IMR-90 (cell line): ENCODE measurements around the gene SERPINA4. TPM values are rescaled to one million over a fixed set of nuclear protein-coding genes. Genes with fewer than 3 reads are reported as not detected.

Source experiments
- ATAC-seq: fragments of 200-7000 bp; cut with Tn5 transposase; 2 replicates; pipeline ENCODE4 v1.9.1; 2020; ENCODE audit warnings: low read depth, mild to moderate bottlenecking, moderate library complexity
- BruUV-seq: library from RNA; stranded (reverse); fragments of 400-500 nt; replicated peaks from 2 replicates; lab custom pipeline; 2021; lab: Mats Ljungman, UMichigan
- CTCF ChIA-PET: fragments of 300-600 bp; formaldehyde crosslinking; extraction: SDS; loops from one replicate; lab custom pipeline; 2021; ENCODE audit warnings: antibody characterized with exemption; lab: Yijun Ruan, JAX
- POLR2A ChIA-PET: fragments of 300-600 bp; sonication (Branson Sonifier 250); formaldehyde crosslinking; loops from one replicate; lab custom pipeline; 2022; ENCODE audit warnings: antibody characterized with exemption; ENCODE audit not compliant: unreplicated experiment; lab: Charles Lee
- DNase-seq: peaks from one replicate; pipeline ENCODE4 v3.0.0; 2013
- H2AFZ ChIP-seq: replicated peaks from 2 replicates; pipeline ENCODE3; 2013; ENCODE audit warnings: low read length, mild to moderate bottlenecking; ENCODE audit not compliant: poor library complexity
- H2AK5ac ChIP-seq: 2 replicates; pipeline ENCODE4 v1.6.1; 2013; ENCODE audit warnings: low read depth, low read length, inconsistent platforms
- H2AK9ac ChIP-seq: replicated peaks from 2 replicates; pipeline ENCODE3; 2013; ENCODE audit warnings: mild to moderate bottlenecking, low read depth, low read length, moderate library complexity; ENCODE audit not compliant: poor library complexity
- H2BK120ac ChIP-seq: 2 replicates; pipeline ENCODE4 v1.6.1; 2013; ENCODE audit warnings: low read depth, low read length, inconsistent platforms
- H2BK15ac ChIP-seq: 3 replicates; pipeline ENCODE4 v1.6.1; 2013; ENCODE audit warnings: low read depth, low read length, inconsistent platforms
- H2BK20ac ChIP-seq: 2 replicates; pipeline ENCODE4 v1.6.1; 2013; ENCODE audit warnings: low read depth, mild to moderate bottlenecking, inconsistent platforms, low read length, moderate library complexity
- H2BK5ac ChIP-seq: 2 replicates; pipeline ENCODE4 v1.6.1; 2013; ENCODE audit warnings: mild to moderate bottlenecking, low read depth, low read length, inconsistent platforms; ENCODE audit not compliant: poor library complexity, severe bottlenecking
- H3K14ac ChIP-seq: replicated peaks from 2 replicates; pipeline ENCODE4 v1.6.1; 2013; ENCODE audit warnings: low read depth, low read length, inconsistent platforms
- H3K18ac ChIP-seq: 2 replicates; pipeline ENCODE4 v1.6.1; 2013; ENCODE audit warnings: low read depth, low read length, control low read depth
- H3K23ac ChIP-seq: 2 replicates; pipeline ENCODE4 v1.6.1; 2013; ENCODE audit warnings: low read depth, low read length, inconsistent platforms
- H3K27ac ChIP-seq: 2 replicates; pipeline ENCODE4 v1.5.1; 2013; ENCODE audit warnings: mild to moderate bottlenecking, control low read depth, low read length; ENCODE audit not compliant: insufficient read depth
- H3K27me3 ChIP-seq: 2 replicates; pipeline ENCODE4 v1.6.1; 2013; ENCODE audit warnings: low read length; ENCODE audit not compliant: control insufficient read depth, insufficient read depth
- H3K36me3 ChIP-seq: 2 replicates; pipeline ENCODE4 v1.6.1; 2013; ENCODE audit warnings: low read length, mixed read lengths; ENCODE audit not compliant: control insufficient read depth, insufficient read depth
- H3K4ac ChIP-seq: 2 replicates; pipeline ENCODE4 v1.6.1; 2013; ENCODE audit warnings: low read depth, low read length, inconsistent platforms
- H3K4me1 ChIP-seq: 2 replicates; pipeline ENCODE4 v1.6.1; 2013; ENCODE audit warnings: low read length, mixed read lengths; ENCODE audit not compliant: control insufficient read depth, insufficient read depth
- H3K4me2 ChIP-seq: 2 replicates; pipeline ENCODE4 v1.6.1; 2013; ENCODE audit warnings: low read depth, mild to moderate bottlenecking, control low read depth, low read length, moderate library complexity
- H3K4me3 ChIP-seq: 2 replicates; pipeline ENCODE4 v1.5.1; 2013; ENCODE audit warnings: low read depth, mild to moderate bottlenecking, control low read depth, low read length, moderate library complexity; ENCODE audit not compliant: insufficient read depth
- H3K56ac ChIP-seq: 2 replicates; pipeline ENCODE4 v1.6.1; 2013; ENCODE audit warnings: low read length, inconsistent platforms; ENCODE audit not compliant: insufficient read depth; ENCODE audit errors: extremely low read depth
- H3K79me1 ChIP-seq, 2 experiments: 2 replicates each; pipeline ENCODE4 v1.6.1; 2013; ENCODE audit warnings: low read length in 2 of 2, inconsistent platforms in 1 of 2, low read depth in 1 of 2
- H3K9ac ChIP-seq: 2 replicates; pipeline ENCODE4 v1.6.1; 2013; ENCODE audit warnings: low read depth, low read length, control low read depth
- H3K9me1 ChIP-seq: 2 replicates; pipeline ENCODE4 v1.6.1; 2013; ENCODE audit warnings: low read length, inconsistent platforms; ENCODE audit not compliant: insufficient read depth
- H3K9me3 ChIP-seq: 2 replicates; pipeline ENCODE4 v1.6.1; 2013; ENCODE audit warnings: low read length; ENCODE audit not compliant: control insufficient read depth, insufficient read depth
- H4K20me1 ChIP-seq: 2 replicates; pipeline ENCODE4 v1.6.1; 2013; ENCODE audit warnings: low read length, inconsistent platforms; ENCODE audit not compliant: insufficient read depth
- H4K5ac ChIP-seq: 2 replicates; pipeline ENCODE4 v1.6.1; 2013; ENCODE audit warnings: mild to moderate bottlenecking, low read depth, low read length, control low read depth
- H4K8ac ChIP-seq, 2 experiments: 2 replicates each; pipeline ENCODE4 v1.6.1; 2013; ENCODE audit warnings: low read depth in 2 of 2, low read length in 2 of 2, control low read depth in 1 of 2, inconsistent platforms in 1 of 2
- H4K91ac ChIP-seq: 2 replicates; pipeline ENCODE4 v1.6.1; 2013; ENCODE audit warnings: low read depth, low read length, inconsistent platforms; ENCODE audit not compliant: insufficient read depth
- CEBPB ChIP-seq: IDR thresholded peaks from 2 replicates; pipeline ENCODE4 v1.6.1; 2012; ENCODE audit warnings: low read depth, low read length, improper control_type of control experiment
- CHD1 ChIP-seq: IDR thresholded peaks from 2 replicates; pipeline ENCODE4 v1.6.1; 2012; ENCODE audit warnings: low read depth, low read length, improper control_type of control experiment
- FOS ChIP-seq: fragments of 150-350 bp; IDR thresholded peaks from 2 replicates; pipeline ENCODE4 v1.6.1; 2016; ENCODE audit warnings: low read depth, low read length
- POLR2A ChIP-seq: IDR thresholded peaks from 2 replicates; pipeline ENCODE4 v1.6.1; 2012; ENCODE audit warnings: mild to moderate bottlenecking, low read depth, low read length
- WGBS, 2 experiments: methylation state at CpG; one replicate each; pipeline versions ENCODE4 v1.1.5 to v1.1.7; 2013; ENCODE audit warnings: missing lambda C conversion rate in 2 of 2; ENCODE audit not compliant: insufficient read length in 1 of 2; ENCODE audit errors: extremely low coverage in 2 of 2; 5-methylcytosine and 5-hydroxymethylcytosine counted together
- dilution Hi-C: fragments of 300-500 bp; cut with HindIII; formaldehyde crosslinking; loops from one replicate; pipeline ENCODE4 v1.14.3; 2018; ENCODE audit warnings: low sequenced_read_pairs; ENCODE audit not compliant: unreplicated experiment
- in situ Hi-C: fragments of 300-500 bp; cut with MboI; formaldehyde crosslinking; loops from 3 replicates; pipeline ENCODE4 v1.14.3; 2019; ENCODE audit warnings: low sequenced_read_pairs, inconsistent platforms, mixed read lengths
- intact Hi-C: fragments of 100-400 bp; cut with micrococcal nuclease; formaldehyde crosslinking; loops from 2 replicates; pipeline ENCODE4 v1.10.0; 2022
- polyA plus RNA-seq, 3 experiments: library from polyadenylated mRNA; depleted of rRNA; stranded (reverse); fragments of >200 nt; gene quantifications; 2 replicates each; pipeline ENCODE4 v1.2.3, GENCODE V29; 2012; ENCODE audit warnings: low replicate concordance in 1 of 3
- total RNA-seq: library from RNA; depleted of rRNA; stranded (reverse); fragments of >200 nt; gene quantifications from 2 replicates; pipeline ENCODE4 v1.2.3, GENCODE V29; 2012
- TF ChIP-seq, protein P1 (sequence below): fragments of 150-350 bp; IDR thresholded peaks from 2 replicates; pipeline ENCODE4 v1.6.1; 2017; ENCODE audit warnings: mild to moderate bottlenecking, antibody characterized with exemption, low read length, low read depth

SERPINA4 gene
- total and polyA plus RNA-seq, 2 of the 4 experiments (the other 2 are of a cell fraction), result not detected

DNA sequence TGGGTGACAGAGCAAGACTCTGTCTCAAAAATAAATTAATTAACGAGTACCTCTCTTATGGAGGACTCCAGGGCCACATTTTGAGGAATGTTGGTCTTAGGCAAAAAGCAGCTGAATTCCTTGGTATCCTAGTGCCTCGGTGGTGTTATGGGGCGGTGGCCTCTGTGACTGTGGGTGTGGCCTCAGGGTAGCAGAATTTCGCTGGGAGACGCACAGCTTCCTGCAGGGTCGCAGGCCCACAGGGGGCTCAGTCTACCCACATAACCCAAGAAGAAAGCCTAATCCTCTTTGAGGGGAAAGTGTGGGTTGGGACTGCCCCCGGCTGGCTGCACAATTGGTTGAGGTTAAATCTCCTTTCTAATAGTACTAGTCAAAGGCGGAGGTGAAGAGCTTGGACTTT, 11.2 kb upstream of the SERPINA4 start:
- in situ Hi-C loops, result no loop called here
- no CpG with 5 or more reads among the region's 8 CpGs for WGBS, 2 experiments
- CTCF ChIA-PET, result no interaction called here

More for the DNA sequence above, 11.2 kb upstream of the SERPINA4 start:
- Histone ChIP-seq H3K27me3 (no peaks in the 10 kb centered on the region; the same call in 1 of the 2 replicates), H3K9ac (no peak overlapping the region), H3K9me1 (no peaks in the 10 kb centered on the region), H3K79me1 (no peaks in the 10 kb centered on the region), H3K56ac (no peak overlapping the region), H2BK15ac (no peak overlapping the region), H3K9me3 (0 out of 2 replicates have a peak, but pooled peaks cover 4% of the 10 kb centered on the region), H3K23ac (no peak overlapping the region), H2AK5ac (no peak overlapping the region), H2AFZ (no peak overlapping the region), H3K4me3 (no peak overlapping the region), H3K36me3 (no peaks in the 10 kb centered on the region), H2AK9ac (no peak overlapping the region), H3K27ac (no peak overlapping the region), H3K18ac (no peak overlapping the region), H4K91ac (no peak overlapping the region), H3K4me2 (no peak overlapping the region), H2BK20ac (no peak overlapping the region), H4K8ac (no peak overlapping the region), H4K20me1 (no peaks in the 10 kb centered on the region), H4K5ac (no peak overlapping the region), H2BK120ac (no peak overlapping the region), H2BK5ac (no peak overlapping the region), H3K4ac (no peak overlapping the region), H3K4me1 (no peaks in the 10 kb centered on the region), H3K14ac (no peak overlapping the region)
- dilution Hi-C loops (no loop called here), intact Hi-C loops (loop anchor here (5.0 kb wide), 1 partner anchor 118 kb away; no protein-coding TSS in a partner anchor)
- no TSS peak for BruUV-seq
- DNase-seq (no peak), ATAC-seq (no peak)
- POLR2A ChIA-PET, result no interaction called here
- TF ChIP-seq POLR2A (no peak), CEBPB (no peak), FOS (no peak), CHD1 (no peak)
- TF ChIP-seq, protein P1, sequence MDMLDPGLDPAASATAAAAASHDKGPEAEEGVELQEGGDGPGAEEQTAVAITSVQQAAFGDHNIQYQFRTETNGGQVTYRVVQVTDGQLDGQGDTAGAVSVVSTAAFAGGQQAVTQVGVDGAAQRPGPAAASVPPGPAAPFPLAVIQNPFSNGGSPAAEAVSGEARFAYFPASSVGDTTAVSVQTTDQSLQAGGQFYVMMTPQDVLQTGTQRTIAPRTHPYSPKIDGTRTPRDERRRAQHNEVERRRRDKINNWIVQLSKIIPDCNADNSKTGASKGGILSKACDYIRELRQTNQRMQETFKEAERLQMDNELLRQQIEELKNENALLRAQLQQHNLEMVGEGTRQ, result no peak
